ENCODE data around the gene PCSK5.

- TF ChIP-seq POLR2A (IDR thresholded peaks at IDR 0.05; ENCODE audit: low read depth) (no peak), POLR2AphosphoS5 (IDR thresholded peaks at IDR 0.05) (no peak), EP300 (IDR thresholded peaks at IDR 0.05) (no peak), CTCF (IDR thresholded peaks at IDR 0.05) (no peak)
Observed at GRCh38 chr9:76247426-76247825, 357.0 kb downstream of the PCSK5 start.
